HG03025 (cell line): ENCODE measurements around the gene DNAH5.
"Not testable (repeated sequence)": the region's sequence is repeated elsewhere in the genome, so short reads cannot be mapped to it uniquely, and the experiment has no call there.

Source experiments
- ATAC-seq: cut with Tn5 transposase; IDR thresholded peaks from one replicate; pipeline ENCODE4 v1.9.1; 2021; ENCODE audit warnings: mild to moderate bottlenecking, moderate library complexity; ENCODE audit not compliant: unreplicated experiment, low FRiP score

Gene DNAH5, protein sequence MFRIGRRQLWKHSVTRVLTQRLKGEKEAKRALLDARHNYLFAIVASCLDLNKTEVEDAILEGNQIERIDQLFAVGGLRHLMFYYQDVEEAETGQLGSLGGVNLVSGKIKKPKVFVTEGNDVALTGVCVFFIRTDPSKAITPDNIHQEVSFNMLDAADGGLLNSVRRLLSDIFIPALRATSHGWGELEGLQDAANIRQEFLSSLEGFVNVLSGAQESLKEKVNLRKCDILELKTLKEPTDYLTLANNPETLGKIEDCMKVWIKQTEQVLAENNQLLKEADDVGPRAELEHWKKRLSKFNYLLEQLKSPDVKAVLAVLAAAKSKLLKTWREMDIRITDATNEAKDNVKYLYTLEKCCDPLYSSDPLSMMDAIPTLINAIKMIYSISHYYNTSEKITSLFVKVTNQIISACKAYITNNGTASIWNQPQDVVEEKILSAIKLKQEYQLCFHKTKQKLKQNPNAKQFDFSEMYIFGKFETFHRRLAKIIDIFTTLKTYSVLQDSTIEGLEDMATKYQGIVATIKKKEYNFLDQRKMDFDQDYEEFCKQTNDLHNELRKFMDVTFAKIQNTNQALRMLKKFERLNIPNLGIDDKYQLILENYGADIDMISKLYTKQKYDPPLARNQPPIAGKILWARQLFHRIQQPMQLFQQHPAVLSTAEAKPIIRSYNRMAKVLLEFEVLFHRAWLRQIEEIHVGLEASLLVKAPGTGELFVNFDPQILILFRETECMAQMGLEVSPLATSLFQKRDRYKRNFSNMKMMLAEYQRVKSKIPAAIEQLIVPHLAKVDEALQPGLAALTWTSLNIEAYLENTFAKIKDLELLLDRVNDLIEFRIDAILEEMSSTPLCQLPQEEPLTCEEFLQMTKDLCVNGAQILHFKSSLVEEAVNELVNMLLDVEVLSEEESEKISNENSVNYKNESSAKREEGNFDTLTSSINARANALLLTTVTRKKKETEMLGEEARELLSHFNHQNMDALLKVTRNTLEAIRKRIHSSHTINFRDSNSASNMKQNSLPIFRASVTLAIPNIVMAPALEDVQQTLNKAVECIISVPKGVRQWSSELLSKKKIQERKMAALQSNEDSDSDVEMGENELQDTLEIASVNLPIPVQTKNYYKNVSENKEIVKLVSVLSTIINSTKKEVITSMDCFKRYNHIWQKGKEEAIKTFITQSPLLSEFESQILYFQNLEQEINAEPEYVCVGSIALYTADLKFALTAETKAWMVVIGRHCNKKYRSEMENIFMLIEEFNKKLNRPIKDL (N-terminal part only)

DNA sequence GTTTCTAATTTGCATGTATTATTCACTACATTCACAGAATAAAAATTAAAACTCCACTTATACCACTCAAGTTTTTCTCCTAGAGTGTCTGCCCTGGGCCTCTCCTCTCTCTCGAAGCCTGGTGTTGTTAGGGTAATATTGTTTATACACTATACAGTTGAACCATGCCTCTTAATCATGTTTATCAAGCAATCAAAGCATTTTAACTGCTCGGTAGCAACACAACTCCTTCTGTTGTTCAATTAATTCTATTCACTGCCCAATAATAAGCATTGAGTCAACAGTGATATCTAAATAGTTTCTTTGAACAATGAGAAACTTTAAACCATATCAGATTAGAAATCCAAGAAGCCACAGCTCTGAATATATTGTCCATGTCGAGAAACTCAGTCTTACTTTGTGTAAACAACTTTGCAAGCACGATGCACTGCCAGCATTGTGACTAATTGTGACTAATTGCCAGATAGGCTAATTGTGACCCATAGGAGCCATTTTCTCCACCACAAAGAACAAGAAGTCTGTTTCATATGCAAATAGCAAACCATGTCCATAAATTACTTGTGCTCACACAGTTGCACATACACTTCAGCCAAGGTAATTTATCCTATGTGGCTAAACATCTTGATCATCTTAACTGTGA, at the start of gene DNAH5:
TSS of gene DNAH5 (minus strand) at position 129 of the 640 bp plus-strand sequence. CDS start 250 bp downstream, outside the sequence.
- no peak for ATAC-seq

DNA sequence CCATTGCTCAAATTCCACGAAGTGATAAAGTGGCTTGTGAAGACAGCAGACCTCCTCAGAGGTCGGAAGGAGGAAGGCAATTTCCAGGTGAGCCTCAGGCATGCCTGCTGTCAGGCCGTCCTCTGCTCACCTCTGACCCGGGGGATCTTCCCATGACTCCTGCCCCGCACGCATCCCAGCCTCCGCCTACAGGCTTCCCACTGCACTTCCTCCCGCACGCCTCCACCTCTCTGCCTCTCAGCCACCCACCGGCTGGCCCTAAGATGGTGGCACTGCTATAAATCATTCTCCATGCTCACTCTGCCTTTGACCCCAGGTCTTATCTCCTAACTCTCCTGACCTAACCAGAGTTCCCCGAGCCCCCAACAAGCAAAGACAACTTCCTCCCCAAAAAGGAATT, 49.4 kb upstream of the DNAH5 start:
- no peak for ATAC-seq

DNA sequence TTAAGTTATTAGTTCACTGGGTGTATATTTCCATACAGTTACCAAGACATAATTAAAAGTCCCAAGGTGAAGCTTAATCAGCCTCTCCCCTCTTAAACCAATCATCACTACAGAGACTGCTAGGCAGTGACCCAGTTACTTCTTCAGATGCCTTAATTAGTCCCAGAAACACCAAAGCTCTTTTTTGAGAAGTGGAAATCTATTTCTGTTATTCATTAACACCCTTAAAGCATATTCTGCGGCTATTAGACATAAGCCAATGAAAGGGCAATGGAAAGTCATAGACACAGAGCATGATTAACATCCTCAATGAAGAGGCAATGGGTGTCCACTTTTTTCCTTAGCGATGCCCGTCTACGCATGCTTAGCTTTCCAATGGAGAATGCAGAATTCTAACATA, 48.3 kb upstream of the DNAH5 start:
- no peak for ATAC-seq

DNA sequence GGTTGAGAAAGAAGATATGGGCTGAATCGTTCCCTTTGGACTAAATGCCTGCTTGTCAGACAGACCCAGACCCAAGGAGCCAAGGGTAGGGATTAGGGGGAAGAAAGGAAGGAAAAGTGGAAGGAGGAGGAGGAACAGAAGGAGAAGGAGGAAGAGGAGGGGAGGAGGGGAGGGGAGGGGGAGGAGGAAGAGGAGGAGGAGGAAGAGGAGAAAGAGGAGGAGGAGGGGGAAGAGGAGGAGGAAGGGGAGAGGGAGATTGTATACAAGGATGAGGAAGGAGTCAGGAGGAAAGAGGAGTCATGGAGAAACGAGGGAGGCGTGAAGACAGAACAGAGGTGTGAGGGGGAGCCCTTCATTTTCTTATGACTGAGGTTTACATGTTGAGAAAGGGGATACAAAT, 46.9 kb upstream of the DNAH5 start:
- ATAC-seq: no peak

DNA sequence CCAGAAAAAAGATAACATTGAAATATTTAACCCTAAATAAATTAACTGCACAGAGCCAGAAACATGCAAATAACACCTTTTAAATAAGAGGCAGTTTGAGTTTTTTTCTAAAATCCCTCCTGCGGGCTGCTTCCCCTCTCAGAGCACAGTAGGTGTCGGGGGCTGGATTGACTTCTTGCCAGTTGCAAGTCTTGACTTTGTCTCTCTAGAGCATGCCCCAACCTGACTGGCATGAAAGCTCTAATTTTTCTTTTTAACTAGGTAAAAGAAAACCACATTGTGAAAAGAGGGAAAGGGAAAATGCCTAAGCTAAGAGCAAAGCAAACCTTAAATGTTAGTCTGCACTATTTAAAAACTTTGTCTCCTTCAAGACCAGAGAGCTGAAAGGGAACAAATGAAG, 46.4 kb upstream of the DNAH5 start:
- no peak for ATAC-seq

DNA sequence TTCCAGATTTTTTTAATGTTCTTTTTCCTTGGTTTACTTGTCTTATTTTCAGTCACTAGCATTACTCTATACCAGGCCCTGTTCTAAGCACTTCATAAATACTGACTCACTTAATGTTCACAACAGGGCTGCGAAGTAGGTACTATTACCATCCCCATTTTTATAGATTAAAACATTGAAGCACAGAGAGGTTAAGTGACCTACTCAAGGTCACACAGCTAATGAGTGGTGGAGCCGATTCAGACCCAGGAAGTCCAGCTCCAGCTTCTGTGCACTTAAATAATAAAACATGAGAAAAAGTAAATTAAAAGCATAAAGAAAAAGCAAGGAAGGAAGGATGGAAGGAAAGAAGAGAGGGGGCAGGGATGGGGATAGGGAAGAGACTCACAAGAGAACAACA, 45.3 kb upstream of the DNAH5 start:
- no peak for ATAC-seq

DNA sequence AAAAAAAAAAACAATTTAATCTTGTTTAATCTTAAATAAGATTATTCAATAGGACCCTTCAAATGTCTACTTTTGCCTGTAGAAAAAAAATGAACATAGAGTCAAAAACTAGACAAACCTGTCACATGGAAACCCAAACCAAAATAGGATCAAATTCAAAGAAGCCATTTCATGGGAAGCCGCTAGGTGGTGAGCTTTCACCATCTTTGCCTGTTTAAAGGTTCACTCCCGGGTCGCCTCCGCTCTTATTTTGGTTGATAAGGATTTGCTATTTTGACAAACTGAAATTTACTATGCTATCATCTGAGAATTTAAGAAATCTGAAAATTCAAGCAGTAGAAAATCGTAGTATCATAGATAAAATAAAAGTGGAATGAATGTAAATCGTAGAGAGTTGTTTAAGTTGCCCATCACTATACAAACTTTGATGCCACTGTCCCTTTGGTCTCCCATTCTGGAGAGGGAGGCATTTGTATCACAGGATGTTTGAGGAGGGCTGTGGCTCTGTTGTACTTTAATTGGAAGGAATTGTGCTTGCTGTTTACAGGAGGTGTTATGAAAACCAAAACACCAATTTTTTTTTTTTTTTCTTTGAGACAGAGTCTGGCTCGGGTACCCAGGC, 43.5 kb upstream of the DNAH5 start:
- ATAC-seq: no peak

DNA sequence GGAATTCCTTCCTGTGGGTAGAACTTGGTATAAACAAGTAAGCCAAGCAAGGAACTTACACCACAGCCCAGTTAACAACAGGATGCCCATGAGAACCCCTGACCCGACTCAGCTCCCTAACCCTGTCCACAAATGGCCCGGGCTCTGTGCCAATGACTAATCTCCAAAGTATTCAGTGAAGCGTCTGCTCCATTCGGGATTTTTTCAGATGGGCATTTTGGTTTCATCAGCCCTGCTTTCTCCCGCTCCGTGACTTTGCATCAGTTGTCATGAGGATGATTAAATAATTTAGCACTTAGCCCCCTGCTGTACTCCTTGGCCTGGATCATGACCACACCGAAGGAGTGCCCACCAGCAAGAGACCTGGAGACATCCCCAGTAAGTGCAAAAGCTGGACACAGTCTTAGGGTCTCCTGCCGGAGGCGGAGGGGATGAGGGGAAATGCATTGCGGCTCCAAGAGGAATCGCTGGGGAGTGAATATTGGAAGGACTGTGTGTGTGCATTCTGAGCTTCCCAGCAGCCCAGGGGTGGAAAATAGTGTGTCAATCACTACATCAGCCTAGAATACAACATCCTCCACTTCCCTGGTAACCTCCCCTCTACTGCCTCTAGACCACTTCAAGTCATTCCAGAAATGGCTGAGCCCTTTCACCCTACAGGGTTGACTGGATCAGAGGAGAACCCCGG, 41.4 kb upstream of the DNAH5 start:
- no peak for ATAC-seq

DNA sequence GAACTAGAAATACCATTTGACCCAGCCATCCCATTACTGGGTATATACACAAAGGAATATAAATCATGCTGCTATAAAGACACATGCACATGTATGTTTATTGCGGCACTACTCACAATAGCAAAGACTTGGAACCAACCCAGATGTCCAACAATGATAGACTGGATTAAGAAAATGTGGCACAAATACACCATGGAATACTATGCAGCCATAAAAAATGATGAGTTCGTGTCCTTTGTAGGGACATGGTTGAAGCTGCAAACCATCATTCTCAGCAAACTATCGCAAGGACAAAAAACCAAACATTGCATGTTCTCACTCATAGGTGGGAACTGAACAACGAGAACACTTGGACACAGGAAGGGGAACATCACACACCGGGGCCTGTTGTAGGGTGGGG, 40.4 kb upstream of the DNAH5 start:
- not testable (repeated sequence) for ATAC-seq

DNA sequence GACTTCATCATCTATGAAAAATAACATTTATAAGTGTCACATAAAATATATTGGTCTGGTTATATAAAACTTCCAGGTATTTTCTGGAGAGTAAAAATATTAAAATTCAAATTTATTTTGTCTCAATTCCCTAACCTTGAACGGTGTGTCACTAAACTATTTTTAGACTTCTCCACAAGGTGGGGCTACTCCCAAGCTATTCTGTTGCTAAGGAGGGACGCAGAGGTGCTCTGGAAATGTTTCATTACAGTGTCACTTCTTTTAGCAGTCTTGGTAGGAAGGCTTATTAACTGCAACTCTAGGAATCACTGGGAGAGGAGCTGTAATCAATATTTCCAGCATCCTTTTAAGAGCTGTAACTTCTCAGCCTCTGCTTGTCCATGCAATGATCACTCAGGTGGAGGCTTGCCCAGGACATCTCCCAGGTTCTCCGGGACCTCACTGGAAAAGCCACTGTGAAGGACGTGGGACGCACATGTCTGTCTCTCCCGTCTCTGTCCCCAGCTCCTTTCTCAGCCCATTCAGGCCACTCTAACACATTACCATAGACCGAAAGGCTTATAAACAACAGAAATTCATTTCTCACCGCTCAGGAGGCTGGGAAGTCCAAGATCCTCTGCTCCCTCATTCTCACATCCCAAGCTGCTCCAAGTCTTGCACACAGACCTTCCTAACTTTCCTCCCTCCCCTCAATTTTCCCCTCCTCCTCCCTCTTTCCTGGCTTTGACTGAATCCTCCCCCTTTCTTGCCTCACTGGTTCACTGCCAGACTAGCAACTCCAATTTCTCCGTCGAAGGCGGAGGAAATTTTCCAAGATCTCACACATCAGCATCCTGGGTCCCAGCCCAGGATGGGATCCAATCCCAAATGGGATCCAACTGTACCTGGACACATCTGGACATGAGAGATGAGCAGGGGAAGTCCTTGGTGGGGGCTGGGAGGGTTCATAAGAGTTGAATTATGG, 32.7 kb upstream of the DNAH5 start:
- no peak for ATAC-seq

DNA sequence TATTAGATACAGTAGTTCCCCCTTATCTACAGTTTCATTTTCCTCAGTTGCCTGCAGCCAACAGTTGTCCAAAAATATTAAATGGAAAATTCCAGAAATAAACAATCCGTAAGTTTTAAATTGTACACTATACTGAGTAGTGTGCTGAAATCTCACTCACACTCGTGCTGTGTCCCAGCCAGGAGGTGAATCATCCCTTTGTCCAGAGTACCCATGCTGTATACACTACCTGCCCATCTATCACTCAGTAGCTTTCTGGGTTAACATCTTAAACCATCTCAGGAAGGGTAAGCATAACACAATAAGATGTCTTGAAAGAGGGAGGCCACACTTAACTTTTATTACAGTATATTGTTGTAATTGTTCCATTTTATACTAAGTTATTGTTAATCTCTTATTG, 31.7 kb upstream of the DNAH5 start:
- no peak for ATAC-seq

DNA sequence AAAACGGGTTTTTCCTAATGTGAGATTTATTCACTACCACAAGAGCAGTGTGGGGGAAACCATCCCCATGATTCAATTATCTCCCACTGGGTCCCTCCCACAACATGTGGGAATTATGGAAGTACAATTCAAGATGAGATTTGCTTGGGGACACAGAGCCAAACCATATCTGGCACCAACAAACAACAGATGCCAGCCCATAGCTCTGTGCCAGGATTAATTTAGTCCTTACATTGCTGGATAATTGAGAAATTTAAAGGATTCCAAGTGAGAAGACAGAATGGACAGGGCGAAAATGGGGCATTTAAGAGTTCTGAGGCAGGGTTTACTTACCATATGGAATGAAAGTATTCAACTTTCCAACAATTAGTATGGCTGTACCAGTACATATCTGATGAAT, 30.8 kb upstream of the DNAH5 start:
- ATAC-seq: no peak

DNA sequence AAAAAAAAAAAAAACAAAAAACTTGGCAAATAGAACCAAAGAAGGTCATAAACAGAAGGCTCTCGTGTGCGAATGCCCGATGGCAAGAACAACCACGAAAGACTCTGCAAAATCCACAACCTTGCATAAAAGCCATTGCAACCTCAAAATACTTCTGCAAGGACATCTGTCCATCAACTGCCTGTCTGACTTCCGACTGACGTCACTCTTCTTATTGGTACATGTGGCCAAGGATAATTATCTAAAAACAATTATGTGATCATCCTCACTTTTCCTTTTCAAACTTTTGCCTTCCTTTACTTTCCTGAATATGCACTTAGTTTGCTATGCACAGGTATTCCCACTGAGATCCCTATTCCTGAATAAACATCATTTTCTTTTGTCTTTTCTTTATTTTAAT, 29.2 kb upstream of the DNAH5 start:
- ATAC-seq: no peak

DNA sequence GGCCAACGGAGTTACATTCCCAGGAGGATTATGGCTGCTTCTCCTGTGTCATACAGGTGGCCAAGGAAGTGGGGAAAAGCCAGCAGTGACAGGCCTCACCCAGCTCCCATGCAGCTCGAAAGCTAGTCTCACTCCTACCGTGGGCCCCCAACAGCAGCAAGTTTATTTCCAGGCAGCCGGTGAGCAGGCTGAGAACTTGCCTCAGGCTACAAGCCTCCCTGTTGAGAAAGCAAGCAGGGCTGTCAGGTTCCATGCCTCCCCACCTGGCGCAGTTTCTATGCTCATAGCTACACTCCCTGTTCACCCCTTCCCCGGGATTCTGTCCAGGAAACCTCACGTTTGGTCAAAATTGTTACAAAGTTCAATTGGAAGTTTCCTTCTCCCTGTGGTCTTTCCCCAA, 27.5 kb upstream of the DNAH5 start:
- no peak for ATAC-seq

DNA sequence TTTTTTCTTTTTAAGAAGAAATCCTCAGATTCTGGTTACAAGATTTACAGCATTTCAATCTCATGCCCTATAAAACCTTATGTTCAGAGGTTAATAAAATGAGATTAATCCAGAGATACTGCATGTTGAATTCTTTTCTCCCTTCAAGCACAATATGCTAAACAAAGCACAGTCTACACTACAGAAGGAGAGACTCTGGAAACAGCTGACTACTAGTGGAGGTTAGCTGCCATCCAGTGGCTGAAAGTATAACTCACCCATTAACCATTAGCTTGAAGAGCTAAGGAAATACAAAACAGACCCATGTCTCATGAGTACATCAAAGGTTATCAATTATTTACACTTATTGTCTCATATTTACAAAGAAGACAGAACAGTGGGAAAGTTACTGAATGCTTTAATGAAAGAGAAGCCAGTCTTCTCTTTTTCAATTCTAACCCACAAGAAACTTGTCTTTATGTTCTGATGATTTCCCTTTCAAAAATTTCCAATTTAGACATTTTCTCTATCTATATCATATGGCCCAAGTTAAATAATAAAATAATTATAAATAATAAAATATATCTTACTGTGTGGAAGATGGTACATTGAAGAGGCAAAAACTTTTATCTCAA, 12.7 kb upstream of the DNAH5 start:
- peak; percentile 93 for ATAC-seq

DNA sequence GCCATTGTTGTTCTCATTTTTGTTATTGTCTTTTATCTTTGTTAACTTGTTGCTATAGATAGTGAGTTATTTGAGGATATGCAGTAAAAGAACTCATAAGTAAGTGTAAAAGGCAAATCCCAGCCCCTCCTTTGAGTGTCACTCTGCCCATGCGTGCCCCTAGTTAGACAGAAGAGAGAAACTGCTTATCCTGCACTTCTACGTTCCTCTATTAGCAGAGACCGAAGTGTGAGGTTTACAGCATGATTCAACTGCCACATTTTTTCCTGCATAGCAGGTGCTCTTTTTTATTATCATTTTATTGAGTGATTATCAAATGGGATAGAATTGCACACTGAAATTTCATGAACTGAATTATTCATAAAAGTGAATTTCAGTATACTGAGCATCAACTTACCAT, 12.0 kb upstream of the DNAH5 start:
- ATAC-seq: no peak

DNA sequence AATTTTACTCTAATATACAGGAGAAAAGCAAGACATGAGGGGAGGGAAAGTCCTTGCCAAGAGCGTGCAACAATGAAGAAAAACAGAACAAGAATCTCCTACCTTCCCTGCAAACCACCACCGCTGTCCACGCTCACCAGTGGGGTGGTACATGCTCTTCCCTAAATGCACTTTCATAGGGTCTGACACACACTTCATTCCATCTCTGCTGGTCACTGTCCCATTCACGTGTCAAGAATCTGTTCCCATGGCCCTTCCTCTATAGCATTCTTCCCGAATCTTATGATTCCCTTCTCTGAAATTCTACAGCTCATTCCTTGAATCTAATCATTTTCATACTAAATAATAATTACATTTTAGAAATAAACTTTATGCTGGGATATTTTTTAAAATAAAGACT, 11.4 kb upstream of the DNAH5 start:
- ATAC-seq: no peak

DNA sequence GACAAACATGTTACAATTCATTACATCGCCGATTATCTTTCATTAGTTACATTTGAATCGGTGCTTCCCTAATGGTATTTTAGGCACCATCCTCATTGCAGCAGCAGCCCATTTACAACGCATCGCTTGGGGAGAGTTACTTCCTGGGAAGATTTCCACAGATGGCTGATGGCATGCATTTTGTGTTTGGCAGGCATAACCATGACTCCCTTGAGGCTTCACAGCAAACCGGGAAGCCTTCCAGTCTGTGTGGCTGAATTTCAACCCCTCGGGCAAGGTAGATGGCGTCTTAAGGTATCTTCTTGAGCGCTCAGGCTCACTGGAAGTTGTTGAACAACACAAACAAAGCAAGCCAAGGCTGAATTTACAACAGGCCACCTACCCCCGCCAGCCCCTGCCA, 1.6 kb upstream of the DNAH5 start:
- no peak for ATAC-seq
